ENCODE measurements around the gene ZKSCAN7.

DNA sequence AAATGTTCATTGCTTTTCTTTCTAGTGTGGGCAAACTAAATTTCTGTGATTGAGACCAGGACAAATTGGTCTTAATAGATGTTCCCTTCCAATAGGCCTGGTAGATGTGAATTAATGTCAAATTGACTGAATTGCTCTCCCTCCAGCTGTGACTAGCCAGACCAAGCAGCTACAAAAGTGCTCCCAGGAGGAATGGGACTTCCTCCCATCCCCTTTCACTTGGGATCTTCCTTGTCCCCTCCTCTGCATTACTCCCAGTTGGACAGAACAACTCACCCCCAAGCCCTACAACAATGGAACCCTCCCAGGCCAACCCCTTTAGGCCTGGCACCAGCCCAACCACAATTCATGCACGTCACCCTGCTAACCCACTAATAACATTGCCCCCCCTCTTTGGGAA lies 19.6 kb upstream of the ZKSCAN7 start:
- no peak for TF ChIP-seq CTCF (IDR thresholded peaks at IDR 0.05)
- no peak for TF ChIP-seq POLR2A (IDR thresholded peaks at IDR 0.05)
- TF ChIP-seq POLR2AphosphoS5 (IDR thresholded peaks at IDR 0.05): no peak
